Renal cortex interstitium (tissue), 15 donors: ENCODE data around the gene RPUSD4. TPM values are rescaled to one million over a fixed set of nuclear protein-coding genes. Genes with fewer than 3 reads are reported as not detected.
"Not testable (repeated sequence)": the region's sequence is repeated elsewhere in the genome, so short reads cannot be mapped to it uniquely, and the experiment has no call there.

ENCODE experiments used
- DNase-seq, 11 donors: peaks; one replicate each; pipeline ENCODE4 v3.0.0-alpha.2; 2013; ENCODE audit warnings: low read depth in 9 of 11, low spot score in 4 of 11; ENCODE audit errors: extremely low read depth in 1 of 11
- long read RNA-seq, 16 experiments: transcript quantifications; one replicate each; lab custom pipeline, GENCODE V29; 2026
- polyA plus RNA-seq, 3 donors: library from polyadenylated mRNA; unstranded; fragments of 120-200 nt; gene quantifications; one replicate each; pipeline ENCODE4 v1.2.1, GENCODE V29; 2013; ENCODE audit not compliant: insufficient read length in 3 of 3

The RPUSD4 gene
- 10 to 100 TPM; 30.3 to 38.1 (median 32.4) TPM for polyA plus RNA-seq
- long read RNA-seq, donor 1, transcript RPUSD4-201 (7 exons, 2,512 nt) = major isoform, 5 of 7 reads
- long read RNA-seq, donor 1, partial matches to known transcripts = 0 of 7 reads
- long read RNA-seq, donor 1, other reads (novel, unspliced or antisense) = 0 of 7 reads
- long read RNA-seq, donor 2, partial matches to known transcripts = 0 of 3 reads
- long read RNA-seq, donor 2, other reads (novel, unspliced or antisense) = 0 of 3 reads
- long read RNA-seq, donor 3, transcript RPUSD4-201 (7 exons, 2,512 nt) = major isoform, 16 of 20 reads
- long read RNA-seq, donor 3, partial matches to known transcripts = 0 of 20 reads
- long read RNA-seq, donor 3, other reads (novel, unspliced or antisense) = 0 of 20 reads
- long read RNA-seq, donor 4, transcript RPUSD4-207 (3 exons, 1,030 nt) = major isoform, 8 of 12 reads
- long read RNA-seq, donor 4, partial matches to known transcripts = 0 of 12 reads
- long read RNA-seq, donor 4, other reads (novel, unspliced or antisense) = 0 of 12 reads
- long read RNA-seq, donor 5 = 0 reads
- long read RNA-seq, donor 6, transcript RPUSD4-205 (4 exons, 1,404 nt) = minor isoform, 5 of 22 reads
- long read RNA-seq, donor 6, transcript RPUSD4-201 (7 exons, 2,512 nt) = major isoform, 7 of 22 reads
- long read RNA-seq, donor 6, partial matches to known transcripts = 7 of 22 reads
- long read RNA-seq, donor 6, other reads (novel, unspliced or antisense) = 0 of 22 reads
- long read RNA-seq, donor 7, transcript RPUSD4-201 (7 exons, 2,512 nt) = major isoform, 7 of 9 reads
- long read RNA-seq, donor 7, partial matches to known transcripts = 0 of 9 reads
- long read RNA-seq, donor 7, other reads (novel, unspliced or antisense) = 0 of 9 reads
- long read RNA-seq, donor 8, transcript RPUSD4-201 (7 exons, 2,512 nt) = major isoform, 12 of 17 reads
- long read RNA-seq, donor 8, partial matches to known transcripts = 0 of 17 reads
- long read RNA-seq, donor 8, other reads (novel, unspliced or antisense) = 0 of 17 reads
- long read RNA-seq, donor 9, partial matches to known transcripts = 9 of 18 reads
- long read RNA-seq, donor 9, other reads (novel, unspliced or antisense) = 0 of 18 reads
- long read RNA-seq, donor 10, partial matches to known transcripts = 0 of 5 reads
- long read RNA-seq, donor 10, other reads (novel, unspliced or antisense) = 0 of 5 reads
- long read RNA-seq, donor 11, partial matches to known transcripts = 0 of 4 reads
- long read RNA-seq, donor 11, other reads (novel, unspliced or antisense) = 0 of 4 reads
- long read RNA-seq, donor 12, partial matches to known transcripts = 0 of 1 reads
- long read RNA-seq, donor 12, other reads (novel, unspliced or antisense) = 0 of 1 reads
- long read RNA-seq, donor 13 = 0 reads
- long read RNA-seq, donor 14, transcript RPUSD4-201 (7 exons, 2,512 nt) = major isoform, 6 of 8 reads
- long read RNA-seq, donor 14, partial matches to known transcripts = 0 of 8 reads
- long read RNA-seq, donor 14, other reads (novel, unspliced or antisense) = 0 of 8 reads
- long read RNA-seq, donor 15, partial matches to known transcripts = 0 of 4 reads
- long read RNA-seq, donor 15, other reads (novel, unspliced or antisense) = 0 of 4 reads
- long read RNA-seq, donor 16, transcript RPUSD4-207 (3 exons, 1,030 nt) = minor isoform, 8 of 74 reads
- long read RNA-seq, donor 16, transcript RPUSD4-201 (7 exons, 2,512 nt) = major isoform, 13 of 74 reads
- long read RNA-seq, donor 16, partial matches to known transcripts = 39 of 74 reads
- long read RNA-seq, donor 16, other reads (novel, unspliced or antisense) = 11 of 74 reads

- peak; percentile 82 to 95 (median 94) for DNase-seq
These were observed at the start of gene RPUSD4, which contains the start of gene FAM118B for GRCh38 chr11:126211236-126212088. RPUSD4 (minus strand) TSS chr11:126211650; CDS start chr11:126211638, 12 bp downstream. FAM118B (plus strand) TSS chr11:126211782; CDS start chr11:126235002, 23,220 bp downstream.

GRCh38 chr11:126257764-126258163 is 46.3 kb upstream of the RPUSD4 start:
- no peak for DNase-seq

- DNase-seq = no peak
These were observed 45.7 kb upstream of the RPUSD4 start for GRCh38 chr11:126257144-126257543.

GRCh38 chr11:126256216-126256615 is 44.8 kb upstream of the RPUSD4 start:
- DNase-seq = no peak

GRCh38 chr11:126255507-126255906 is 44.1 kb upstream of the RPUSD4 start:
- DNase-seq = not testable (repeated sequence)

GRCh38 chr11:126254819-126255218 is 43.4 kb upstream of the RPUSD4 start:
- DNase-seq = no peak

GRCh38 chr11:126253265-126253664 is 41.8 kb upstream of the RPUSD4 start:
- no peak for DNase-seq

- DNase-seq = no peak
These were observed 35.2 kb upstream of the RPUSD4 start for GRCh38 chr11:126246636-126247035.

- DNase-seq = no peak
These were observed 21.9 kb upstream of the RPUSD4 start for GRCh38 chr11:126233391-126233790.

GRCh38 chr11:126232683-126233082 is 21.2 kb upstream of the RPUSD4 start:
- DNase-seq = no peak

- DNase-seq = no peak
These were observed 20.4 kb upstream of the RPUSD4 start for GRCh38 chr11:126231725-126232459.

- no peak for DNase-seq
These were observed 18.5 kb upstream of the RPUSD4 start for GRCh38 chr11:126229858-126230540.

GRCh38 chr11:126226334-126227084 is 15.1 kb upstream of the RPUSD4 start:
- no peak for DNase-seq

- no peak for DNase-seq
These were observed 13.8 kb upstream of the RPUSD4 start for GRCh38 chr11:126225295-126225665.

- DNase-seq = no peak
These were observed 13.3 kb upstream of the RPUSD4 start for GRCh38 chr11:126224647-126225294.
